ENCODE data around the gene PALM. TPM values are rescaled to one million over a fixed set of nuclear protein-coding genes. Genes with fewer than 3 reads are reported as not detected.

PALM gene
- total and polyA plus RNA-seq, 4 experiments from 2014 or later: not detected

GRCh38 chr19:679418-680286 lies 29.1 kb upstream of the PALM start:
- POLR2A ChIA-PET (ENCODE audit: partially characterized antibody): interaction anchor here (0.7 to 5.2 kb wide), 13 partner anchors 9 to 595 kb away, joined by 3 to 33 read pairs (median 4); partner anchors contain the start of genes FAM174C and RNF126
- Histone ChIP-seq H3K4me3 (ENCODE audit: low read length in 2 of 2) (peak overlapping the region in 1 of 2 donors; percentile 52), H3K9me3 (ENCODE audit: control insufficient read depth in 1 of 2, low read length in 2 of 2) (no peaks in the 10 kb centered on the region), H3K27me3 (ENCODE audit: insufficient read depth, low read length) (peaks cover 5% of the 10 kb centered on the region), H3K36me3 (ENCODE audit: insufficient read depth, low read length) (no peaks in the 10 kb centered on the region), H3K4me1 (ENCODE audit: insufficient read depth, low read length) (peaks cover 13% of the 10 kb centered on the region), H3K27ac (ENCODE audit: low read depth, low read length) (peak overlapping the region; percentile 46)
- intact Hi-C loops (cut with micrococcal nuclease): loop anchor here (1.0 to 2.0 kb wide), 5 partner anchors 16 to 118 kb away; partner anchors contain the start of genes BSG, POLRMT, PTBP1 and RNF126
- Mint-ChIP-seq H3K27ac (peak overlapping the region in 3 of 7 donors; percentile 13 to 60 (median 35)), H3K9me3 (peaks cover 0 to 4% (median 0%) of the 10 kb centered on the region in 8 donors), H3K4me3 (peak overlapping the region; percentile 51 to 97 (median 72)), H3K4me1 (peaks cover 0 to 11% (median 3%) of the 10 kb centered on the region in 4 donors), H3K27me3 (peaks cover 9 to 12% of the 10 kb centered on the region in 2 donors), H3K36me3 (no peaks in the 10 kb centered on the region)
- peak in 4 of 5 donors; percentile 25 to 55 (median 29) for DNase-seq
- CTCF ChIA-PET (ENCODE audit: partially characterized antibody): interaction anchor here (0.5 to 2.0 kb wide), 3 partner anchors 16 to 169 kb away, joined by 3 to 8 read pairs (median 6); partner anchors contain the start of genes POLRMT and RNF126

- ChIA-PET CTCF (ENCODE audit: partially characterized antibody) (interaction anchor here (0.5 to 2.0 kb wide), 3 partner anchors 17 to 170 kb away, joined by 3 to 8 read pairs (median 6); partner anchors contain the start of genes POLRMT and RNF126), POLR2A (ENCODE audit: partially characterized antibody) (interaction anchor here (0.7 to 5.2 kb wide), 10 partner anchors 10 to 148 kb away, joined by 3 to 33 read pairs (median 4); partner anchors contain the start of genes CDC34 and RNF126)
- H3K27me3 ChIP-seq (ENCODE audit: insufficient read depth, low read length): peaks cover 5% of the 10 kb centered on the region
- intact Hi-C loops (cut with micrococcal nuclease): loop anchor here (1.0 to 2.0 kb wide), 5 partner anchors 17 to 117 kb away; partner anchors contain the start of genes BSG, POLRMT, PTBP1 and RNF126
- Mint-ChIP-seq H3K27ac (peak overlapping the region; percentile 78 to 100 (median 99)), H3K9me3 (peaks cover 0 to 4% (median 0%) of the 10 kb centered on the region in 8 donors), H3K4me3 (peak overlapping the region; percentile 89 to 98 (median 94)), H3K4me1 (peaks cover 0 to 6% (median 1%) of the 10 kb centered on the region in 4 donors), H3K36me3 (no peaks in the 10 kb centered on the region), H3K27me3 (peaks cover 3 to 7% of the 10 kb centered on the region in 2 donors)
- no peaks in the 10 kb centered on the region for H3K36me3 ChIP-seq (ENCODE audit: insufficient read depth, low read length)
- H3K4me1 ChIP-seq (ENCODE audit: insufficient read depth, low read length): peaks cover 13% of the 10 kb centered on the region
- peak overlapping the region; percentile 34 to 76 for H3K4me3 ChIP-seq (ENCODE audit: low read length in 2 of 2)
- peak overlapping the region; percentile 58 for H3K27ac ChIP-seq (ENCODE audit: low read depth, low read length)
- DNase-seq: peak; percentile 96 to 100 (median 98)
- H3K9me3 ChIP-seq (ENCODE audit: control insufficient read depth in 1 of 2, low read length in 2 of 2): no peaks in the 10 kb centered on the region
These were observed 28.3 kb upstream of the PALM start for GRCh38 chr19:680287-681028.

- H3K27ac Mint-ChIP-seq: peak overlapping the region; percentile 78 to 100 (median 99)
- H3K4me1 Mint-ChIP-seq: peaks cover 0 to 5% (median 0%) of the 10 kb centered on the region in 4 donors
- CTCF ChIA-PET (ENCODE audit: partially characterized antibody): no interaction called here
- Histone ChIP-seq H3K36me3 (ENCODE audit: insufficient read depth, low read length) (no peaks in the 10 kb centered on the region), H3K27ac (ENCODE audit: low read depth, low read length) (peak overlapping the region; percentile 58), H3K4me3 (ENCODE audit: low read length in 2 of 2) (peak overlapping the region; percentile 34 to 76), H3K9me3 (ENCODE audit: control insufficient read depth in 1 of 2, low read length in 2 of 2) (no peaks in the 10 kb centered on the region), H3K4me1 (ENCODE audit: insufficient read depth, low read length) (peaks cover 13% of the 10 kb centered on the region), H3K27me3 (ENCODE audit: insufficient read depth, low read length) (no peaks in the 10 kb centered on the region)
- H3K9me3 Mint-ChIP-seq: peaks cover 0 to 4% (median 0%) of the 10 kb centered on the region in 8 donors
- H3K4me3 Mint-ChIP-seq: peak overlapping the region; percentile 89 to 98 (median 94)
- POLR2A ChIA-PET (ENCODE audit: partially characterized antibody): interaction anchor here (0.7 to 5.2 kb wide), 3 partner anchors 18 to 149 kb away, joined by 3 to 33 read pairs (median 5); partner anchors contain the start of genes CDC34 and RNF126
- no peaks in the 10 kb centered on the region for H3K36me3 Mint-ChIP-seq
- H3K27me3 Mint-ChIP-seq: peaks cover 2 to 4% of the 10 kb centered on the region in 2 donors
- DNase-seq: peak in 3 of 5 donors; percentile 36 to 52 (median 45)
- intact Hi-C loops (cut with micrococcal nuclease): loop anchor here (2.0 kb wide), 1 partner anchor 21 kb away; no protein-coding TSS in a partner anchor
These were observed 27.4 kb upstream of the PALM start for GRCh38 chr19:681029-682019.

GRCh38 chr19:682678-683320 lies 25.9 kb upstream of the PALM start:
- Histone ChIP-seq H3K36me3 (ENCODE audit: insufficient read depth, low read length) (no peaks in the 10 kb centered on the region), H3K27ac (ENCODE audit: low read depth, low read length) (no peak overlapping the region), H3K27me3 (ENCODE audit: insufficient read depth, low read length) (no peaks in the 10 kb centered on the region), H3K4me3 (ENCODE audit: low read length in 2 of 2) (no peak overlapping the region), H3K9me3 (ENCODE audit: control insufficient read depth in 1 of 2, low read length in 2 of 2) (no peaks in the 10 kb centered on the region), H3K4me1 (ENCODE audit: insufficient read depth, low read length) (peaks cover 13% of the 10 kb centered on the region)
- Mint-ChIP-seq H3K27ac (peak overlapping the region in 2 of 7 donors; percentile 23 to 63), H3K27me3 (peaks cover 1 to 2% of the 10 kb centered on the region in 2 donors), H3K36me3 (no peaks in the 10 kb centered on the region), H3K4me1 (peaks cover 0 to 5% (median 0%) of the 10 kb centered on the region in 4 donors), H3K9me3 (peaks cover 0 to 5% (median 0%) of the 10 kb centered on the region in 8 donors), H3K4me3 (no peak overlapping the region)
- peak in 1 of 5 donors; percentile 27 for DNase-seq
- intact Hi-C loops (cut with micrococcal nuclease): no loop called here
- ChIA-PET CTCF (ENCODE audit: partially characterized antibody) (no interaction called here), POLR2A (ENCODE audit: partially characterized antibody) (no interaction called here)

- Histone ChIP-seq H3K9me3 (ENCODE audit: control insufficient read depth in 1 of 2, low read length in 2 of 2) (no peaks in the 10 kb centered on the region), H3K4me1 (ENCODE audit: insufficient read depth, low read length) (peaks cover 6% of the 10 kb centered on the region), H3K27me3 (ENCODE audit: insufficient read depth, low read length) (no peaks in the 10 kb centered on the region), H3K27ac (ENCODE audit: low read depth, low read length) (no peak overlapping the region), H3K4me3 (ENCODE audit: low read length in 2 of 2) (no peak overlapping the region), H3K36me3 (ENCODE audit: insufficient read depth, low read length) (no peaks in the 10 kb centered on the region)
- CTCF ChIA-PET (ENCODE audit: partially characterized antibody): no interaction called here
- Mint-ChIP-seq H3K27me3 (no peaks in the 10 kb centered on the region), H3K9me3 (peaks cover 0 to 5% (median 0%) of the 10 kb centered on the region in 8 donors), H3K36me3 (no peaks in the 10 kb centered on the region), H3K4me1 (peaks cover 0 to 4% (median 0%) of the 10 kb centered on the region in 4 donors), H3K4me3 (no peak overlapping the region), H3K27ac (no peak overlapping the region)
- POLR2A ChIA-PET (ENCODE audit: partially characterized antibody): no interaction called here
- intact Hi-C loops (cut with micrococcal nuclease): no loop called here
- DNase-seq: peak in 1 of 5 donors; percentile 35
These were observed 23.2 kb upstream of the PALM start for GRCh38 chr19:685454-685931.
